Heart right ventricle (tissue), 16 donors: ENCODE measurements around the gene MEGF11. TPM values are rescaled to one million over a fixed set of nuclear protein-coding genes. Genes with fewer than 3 reads are reported as not detected.

ENCODE experiments used
- ATAC-seq, 8 donors: fragments of 200-7000 bp; cut with Tn5 transposase; one replicate each; pipeline ENCODE4 v1.9.1; 2020; ENCODE audit warnings: mild to moderate bottlenecking in 8 of 8, moderate library complexity in 8 of 8, moderate number of reproducible peaks in 1 of 8
- DNase-seq, 2 donors: peaks; one replicate each; pipeline ENCODE4 v3.0.0-alpha.2; 2020
- H3K27ac ChIP-seq, 10 donors: fragments of 200-600 bp; sonication (generic) in 2 of 10; one replicate each; pipeline versions ENCODE4 v1.5.0 to v1.8.0; 2020 to 2022; ENCODE audit warnings: mild to moderate bottlenecking in 3 of 10
- H3K27me3 ChIP-seq, 7 donors: fragments of 200-600 bp; one replicate each; pipeline ENCODE4 v1.8.0; 2021 to 2022; ENCODE audit warnings: mild to moderate bottlenecking in 2 of 7
- H3K36me3 ChIP-seq, 9 donors: fragments of 200-600 bp; sonication (generic) in 1 of 9; one replicate each; pipeline versions ENCODE4 v1.5.0 to v1.8.0; 2020 to 2022; ENCODE audit warnings: mild to moderate bottlenecking in 2 of 9
- H3K4me1 ChIP-seq, 9 donors: fragments of 200-600 bp; sonication (generic) in 1 of 9; one replicate each; pipeline versions ENCODE4 v1.5.0 to v1.8.0; 2020 to 2022; ENCODE audit warnings: mild to moderate bottlenecking in 4 of 9
- H3K4me3 ChIP-seq, 10 donors: fragments of 200-600 bp; sonication (generic) in 2 of 10; one replicate each; pipeline versions ENCODE4 v1.5.0 to v1.8.0; 2020 to 2022; ENCODE audit warnings: mild to moderate bottlenecking in 7 of 10, moderate library complexity in 2 of 10
- H3K9me3 ChIP-seq, 11 donors: fragments of 200-600 bp in 10 of 11; sonication (generic) in 2 of 11; one replicate each; pipeline versions ENCODE4 v1.5.0 to v1.8.0; 2013 to 2022; ENCODE audit warnings: mild to moderate bottlenecking in 2 of 11, control low read depth in 1 of 11, moderate library complexity in 1 of 11
- WGBS, 2 donors: extraction: QIAGEN DNeasy Blood & Tissue Kit; methylation state at CpG; one replicate each; pipeline ENCODE4 v1.1.7; 2013; ENCODE audit warnings: inconsistent platforms in 1 of 2; 5-methylcytosine and 5-hydroxymethylcytosine counted together
- intact Hi-C, 10 donors: fragments of 100-400 bp; cut with DNase I; formaldehyde crosslinking; loops; one replicate each; pipeline versions ENCODE4 v1.11.1 to v1.14.2; 2022
- polyA plus RNA-seq, 2 donors: library from polyadenylated mRNA; stranded (reverse); fragments of 200-250 nt; gene quantifications; one replicate each; pipeline ENCODE4 v1.2.3, GENCODE V29; 2013
- total RNA-seq, 10 donors: library from RNA; stranded (reverse); fragmentation: NEBNext Ultra II Directional in 3 of 10; extraction: Animal tissue kit (Norgen Biotek cat#: 25700) in 3 of 10; gene quantifications; one replicate each; pipeline versions ENCODE4 v1.2.1 to v1.2.4, GENCODE V29; 2021 to 2023
- TF ChIP-seq, protein P1 (sequence below), 9 donors: fragments of 200-600 bp; sonication (generic) in 2 of 9; IDR thresholded peaks; one replicate each; pipeline versions ENCODE4 v1.5.0 to v1.8.0; 2021 to 2022; ENCODE audit warnings: antibody characterized with exemption in 9 of 9, mild to moderate bottlenecking in 5 of 9, moderate library complexity in 1 of 9
- donor health status: Arrhythmogenic right ventricular cardiomyopathy.
- donor health status: ischemic (EF 13 %, LVEDD 7.1; RV severe dilation, severe dysfunction).
- donor health status: healthy with polysubstance abuse.
- donor health status: DM: no; HTN: yes; CAD: no.
- donor health status: DM: no; HTN: no; CAD: no.
- donor health status: ischemic (EF 25% LVEDD 6.9; RV normal size, moderate dysfunction).
- donor health status: ischemic (EF 25% LVEDD 5.7; RV mildly dilated, moderate dysfunction).
- donor health status: healthy.
- donor health status: DM: yes; HTN: yes; CAD: no.
- donor health status: Ischemic cardiomyopathy.
- donor health status: ischemic (EF 35%, LVEDD 5.7; RV mildly dilated, moderate dysfunction).
- donor health status: nonischemic (EF 11% LVEDD 7.7; RV severe dilation, severe dysfunction).
- donor health status: DM: yes; HTN: yes; CAD: no.
- donor health status: PGD.
- donor health status: ischemic (EF 29% LVEDD 5.4; RV normal size, mild dysfunction).
- donor health status: nonischemic (EF 23%, LVEDD 6.1; RV moderate dilation, normal function).

Gene MEGF11
- total and polyA plus RNA-seq, 12 donors, result 0.03 TPM; not detected in 11

DNA sequence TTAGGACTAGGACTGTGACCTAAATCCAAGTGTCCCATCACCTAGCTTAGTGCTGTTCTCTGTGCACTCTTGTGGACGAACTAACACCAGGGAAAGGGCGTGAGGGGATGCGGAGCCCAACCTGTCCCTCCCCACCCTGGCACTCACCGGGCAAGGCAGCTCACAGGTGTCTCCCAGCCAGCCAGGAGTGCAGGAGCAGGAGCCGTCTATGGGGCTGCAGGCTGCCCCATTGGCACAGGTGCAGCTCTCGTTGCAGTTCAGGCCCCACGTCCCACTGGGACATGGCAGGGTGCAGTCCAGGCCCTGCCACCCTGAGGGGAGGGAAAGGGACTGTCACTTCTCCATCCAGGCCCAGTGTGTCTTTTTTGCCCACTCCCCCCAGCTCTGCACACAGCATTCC, 324.0 kb downstream of the MEGF11 start:
- TF ChIP-seq, protein P1, sequence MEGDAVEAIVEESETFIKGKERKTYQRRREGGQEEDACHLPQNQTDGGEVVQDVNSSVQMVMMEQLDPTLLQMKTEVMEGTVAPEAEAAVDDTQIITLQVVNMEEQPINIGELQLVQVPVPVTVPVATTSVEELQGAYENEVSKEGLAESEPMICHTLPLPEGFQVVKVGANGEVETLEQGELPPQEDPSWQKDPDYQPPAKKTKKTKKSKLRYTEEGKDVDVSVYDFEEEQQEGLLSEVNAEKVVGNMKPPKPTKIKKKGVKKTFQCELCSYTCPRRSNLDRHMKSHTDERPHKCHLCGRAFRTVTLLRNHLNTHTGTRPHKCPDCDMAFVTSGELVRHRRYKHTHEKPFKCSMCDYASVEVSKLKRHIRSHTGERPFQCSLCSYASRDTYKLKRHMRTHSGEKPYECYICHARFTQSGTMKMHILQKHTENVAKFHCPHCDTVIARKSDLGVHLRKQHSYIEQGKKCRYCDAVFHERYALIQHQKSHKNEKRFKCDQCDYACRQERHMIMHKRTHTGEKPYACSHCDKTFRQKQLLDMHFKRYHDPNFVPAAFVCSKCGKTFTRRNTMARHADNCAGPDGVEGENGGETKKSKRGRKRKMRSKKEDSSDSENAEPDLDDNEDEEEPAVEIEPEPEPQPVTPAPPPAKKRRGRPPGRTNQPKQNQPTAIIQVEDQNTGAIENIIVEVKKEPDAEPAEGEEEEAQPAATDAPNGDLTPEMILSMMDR (IDR thresholded peaks at IDR 0.05), result no peak
- no peaks in the 10 kb centered on the region for H3K9me3 ChIP-seq
- no peaks in the 10 kb centered on the region for H3K36me3 ChIP-seq
- WGBS, 2 donors, result 87% methylated on average over 7 of the region's 7 CpGs
- ATAC-seq, result peak in 1 of 8 donors; percentile 46
- H3K4me1 ChIP-seq, result no peaks in the 10 kb centered on the region
- no peak for DNase-seq
- intact Hi-C loops, result loop anchor here in 2 of 10 donors (10.0 kb wide), 2 partner anchors 255 to 355 kb away; no protein-coding TSS in a partner anchor
- no peak overlapping the region for H3K27ac ChIP-seq
- no peak overlapping the region for H3K4me3 ChIP-seq
- H3K27me3 ChIP-seq, result no peaks in the 10 kb centered on the region

DNA sequence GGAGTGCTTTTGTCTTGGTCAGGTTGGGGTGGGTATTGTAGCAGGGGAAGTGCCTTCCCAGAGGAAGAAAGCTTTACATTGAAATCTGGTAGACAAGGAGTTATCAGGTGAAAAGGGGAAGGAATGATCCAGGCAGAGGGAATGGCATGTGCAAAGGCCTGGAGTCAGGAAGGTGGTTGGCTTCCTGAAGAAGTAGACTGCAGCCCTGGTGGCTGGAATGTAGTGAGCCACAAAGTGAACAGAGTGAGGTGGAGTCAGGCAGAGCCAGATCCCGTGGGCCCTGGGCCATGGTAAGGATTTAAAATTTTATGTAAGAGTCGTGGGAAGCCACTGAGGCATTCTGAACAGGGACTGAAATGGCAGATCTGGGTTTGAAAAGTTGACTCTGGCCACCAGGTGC, 326.0 kb downstream of the MEGF11 start:
- H3K4me1 ChIP-seq, result no peaks in the 10 kb centered on the region
- WGBS, 2 donors, result 76 to 83% methylated on average over 2 of the region's 2 CpGs
- ATAC-seq (no peak), DNase-seq (no peak)
- no peak overlapping the region for H3K27ac ChIP-seq
- H3K36me3 ChIP-seq, result no peaks in the 10 kb centered on the region
- H3K27me3 ChIP-seq, result no peaks in the 10 kb centered on the region
- no peak overlapping the region for H3K4me3 ChIP-seq
- H3K9me3 ChIP-seq, result no peaks in the 10 kb centered on the region
- intact Hi-C loops, result loop anchor here in 2 of 10 donors (10.0 kb wide), 2 partner anchors 257 to 357 kb away; no protein-coding TSS in a partner anchor
- TF ChIP-seq, protein P1 (IDR thresholded peaks at IDR 0.05), result no peak

DNA sequence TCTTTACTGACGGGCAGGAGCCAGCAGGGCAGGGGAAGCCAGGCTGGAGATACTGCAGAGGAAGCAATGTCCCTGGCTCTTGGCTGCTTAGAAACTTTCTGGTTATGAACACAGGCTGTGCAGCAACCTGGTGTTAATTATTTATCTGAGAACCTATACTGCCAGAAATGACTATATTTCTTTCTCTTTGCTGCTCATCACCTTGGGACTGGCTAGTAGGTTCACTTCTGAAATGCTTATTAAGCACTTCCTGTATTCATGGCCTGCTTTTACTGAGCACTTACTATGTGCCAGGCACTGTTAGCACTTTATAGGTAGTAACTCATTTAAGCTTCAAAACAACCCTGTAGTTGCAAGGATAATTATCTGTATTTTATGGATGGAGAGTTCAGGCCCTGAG, 326.7 kb downstream of the MEGF11 start:
- Histone ChIP-seq H3K27ac (no peak overlapping the region), H3K4me1 (no peaks in the 10 kb centered on the region), H3K4me3 (no peak overlapping the region), H3K27me3 (no peaks in the 10 kb centered on the region), H3K9me3 (no peaks in the 10 kb centered on the region), H3K36me3 (no peaks in the 10 kb centered on the region)
- intact Hi-C loops, result loop anchor here in 2 of 10 donors (10.0 kb wide), 2 partner anchors 258 to 358 kb away; no protein-coding TSS in a partner anchor
- 96 to 97% methylated on average over 1 of the region's 1 CpG for WGBS, 2 donors
- ATAC-seq (no peak), DNase-seq (no peak)
- TF ChIP-seq, protein P1 (IDR thresholded peaks at IDR 0.05), result no peak

DNA sequence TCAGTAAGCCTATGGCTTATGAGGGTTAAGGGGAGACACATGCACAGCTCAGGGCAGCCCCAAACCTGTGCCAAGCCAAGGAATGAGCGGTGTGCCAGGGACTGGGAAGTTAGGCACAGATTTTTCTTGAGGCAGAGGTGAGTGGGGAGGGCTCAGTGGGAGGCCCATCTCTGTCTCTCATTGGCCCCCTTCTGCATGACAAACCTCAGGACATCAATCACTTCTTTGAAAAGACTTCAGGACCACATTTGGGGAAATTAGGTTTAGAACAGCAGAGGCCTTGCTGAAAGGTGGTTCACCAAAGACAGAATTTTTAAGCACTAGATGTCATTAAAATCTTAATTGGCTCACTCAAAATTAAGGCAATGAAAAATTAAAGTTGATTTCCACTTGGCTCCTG, 327.1 kb downstream of the MEGF11 start:
- H3K36me3 ChIP-seq, result no peaks in the 10 kb centered on the region
- no peak overlapping the region for H3K27ac ChIP-seq
- no peaks in the 10 kb centered on the region for H3K4me1 ChIP-seq
- no peaks in the 10 kb centered on the region for H3K27me3 ChIP-seq
- ATAC-seq (no peak), DNase-seq (no peak)
- 100% methylated on average over 1 of the region's 1 CpG for WGBS, 2 donors
- no peak overlapping the region for H3K4me3 ChIP-seq
- TF ChIP-seq, protein P1 (IDR thresholded peaks at IDR 0.05), result no peak
- intact Hi-C loops, result loop anchor here in 2 of 10 donors (10.0 kb wide), 2 partner anchors 258 to 358 kb away; no protein-coding TSS in a partner anchor
- no peaks in the 10 kb centered on the region for H3K9me3 ChIP-seq
